HG02885 (cell line): ENCODE results near the gene OR6C70.

Source experiments
- ATAC-seq: cut with Tn5 transposase; IDR thresholded peaks from one replicate; pipeline ENCODE4 v1.9.1; 2021; ENCODE audit warnings: mild to moderate bottlenecking; ENCODE audit not compliant: unreplicated experiment, poor library complexity

The OR6C70 gene

GRCh38 chr12:55420307-55420962 lies 49.5 kb downstream of the OR6C70 start:
- no peak for ATAC-seq
